Left ventricle myocardium inferior (tissue), 1 donor: ENCODE measurements around the gene SYNGR3. TPM values are rescaled to one million over a fixed set of nuclear protein-coding genes. Genes with fewer than 3 reads are reported as not detected.

Experiments
- DNase-seq: peaks from one replicate; pipeline ENCODE4 v3.0.0-alpha.2; 2020
- H3K27ac ChIP-seq: fragments of 200-600 bp; replicated peaks from 2 replicates; pipeline ENCODE4 v1.8.0; 2021
- H3K27me3 ChIP-seq: fragments of 200-600 bp; 2 replicates; pipeline ENCODE4 v1.8.0; 2021; ENCODE audit warnings: low read depth
- H3K36me3 ChIP-seq: fragments of 200-600 bp; 2 replicates; pipeline ENCODE4 v1.8.0; 2021
- H3K4me1 ChIP-seq: fragments of 200-600 bp; 2 replicates; pipeline ENCODE4 v1.8.0; 2021
- H3K4me3 ChIP-seq: fragments of 200-600 bp; 2 replicates; pipeline ENCODE4 v1.8.0; 2021; ENCODE audit warnings: mild to moderate bottlenecking, moderate library complexity
- H3K9me3 ChIP-seq: fragments of 200-600 bp; replicated peaks from 2 replicates; pipeline ENCODE4 v1.8.0; 2021
- intact Hi-C: fragments of 100-400 bp; cut with micrococcal nuclease; formaldehyde crosslinking; loops from one replicate; pipeline ENCODE4 v1.11.0; 2022
- total RNA-seq: library from RNA; stranded (reverse); fragmentation: NEBNext Ultra II Directional; extraction: Animal tissue kit (Norgen Biotek cat#: 25700); gene quantifications from one replicate; pipeline ENCODE4 v1.2.1, GENCODE V29; 2021
- TF ChIP-seq, protein P1 (sequence below): fragments of 200-600 bp; IDR thresholded peaks from 2 replicates; pipeline ENCODE4 v1.8.0; 2021; ENCODE audit warnings: antibody characterized with exemption, mild to moderate bottlenecking, borderline replicate concordance
- donor health status: DM: no; HTN: yes; CAD: no; lungs with severe emphysema.

Gene SYNGR3
- total RNA-seq, 1 donor from 2014 or later: 0.38 TPM

- TF ChIP-seq, protein P1, sequence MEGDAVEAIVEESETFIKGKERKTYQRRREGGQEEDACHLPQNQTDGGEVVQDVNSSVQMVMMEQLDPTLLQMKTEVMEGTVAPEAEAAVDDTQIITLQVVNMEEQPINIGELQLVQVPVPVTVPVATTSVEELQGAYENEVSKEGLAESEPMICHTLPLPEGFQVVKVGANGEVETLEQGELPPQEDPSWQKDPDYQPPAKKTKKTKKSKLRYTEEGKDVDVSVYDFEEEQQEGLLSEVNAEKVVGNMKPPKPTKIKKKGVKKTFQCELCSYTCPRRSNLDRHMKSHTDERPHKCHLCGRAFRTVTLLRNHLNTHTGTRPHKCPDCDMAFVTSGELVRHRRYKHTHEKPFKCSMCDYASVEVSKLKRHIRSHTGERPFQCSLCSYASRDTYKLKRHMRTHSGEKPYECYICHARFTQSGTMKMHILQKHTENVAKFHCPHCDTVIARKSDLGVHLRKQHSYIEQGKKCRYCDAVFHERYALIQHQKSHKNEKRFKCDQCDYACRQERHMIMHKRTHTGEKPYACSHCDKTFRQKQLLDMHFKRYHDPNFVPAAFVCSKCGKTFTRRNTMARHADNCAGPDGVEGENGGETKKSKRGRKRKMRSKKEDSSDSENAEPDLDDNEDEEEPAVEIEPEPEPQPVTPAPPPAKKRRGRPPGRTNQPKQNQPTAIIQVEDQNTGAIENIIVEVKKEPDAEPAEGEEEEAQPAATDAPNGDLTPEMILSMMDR: no peak
- no peak for DNase-seq
- intact Hi-C loops: loop anchor here (10.0 kb wide), 1 partner anchor 116 kb away; the partner anchor contains the start of gene RAB26
- H3K36me3 ChIP-seq: peaks cover 12% of the 10 kb centered on the region
- H3K4me1 ChIP-seq: peaks cover 82% of the 10 kb centered on the region
- no peaks in the 10 kb centered on the region for H3K9me3 ChIP-seq
- peak overlapping the region; percentile 98 for H3K27ac ChIP-seq
- H3K4me3 ChIP-seq: peak overlapping the region; percentile 91
- no peaks in the 10 kb centered on the region for H3K27me3 ChIP-seq
These were observed 39.0 kb downstream of the SYNGR3 start for GRCh38 chr16:2028620-2029220.

DNA sequence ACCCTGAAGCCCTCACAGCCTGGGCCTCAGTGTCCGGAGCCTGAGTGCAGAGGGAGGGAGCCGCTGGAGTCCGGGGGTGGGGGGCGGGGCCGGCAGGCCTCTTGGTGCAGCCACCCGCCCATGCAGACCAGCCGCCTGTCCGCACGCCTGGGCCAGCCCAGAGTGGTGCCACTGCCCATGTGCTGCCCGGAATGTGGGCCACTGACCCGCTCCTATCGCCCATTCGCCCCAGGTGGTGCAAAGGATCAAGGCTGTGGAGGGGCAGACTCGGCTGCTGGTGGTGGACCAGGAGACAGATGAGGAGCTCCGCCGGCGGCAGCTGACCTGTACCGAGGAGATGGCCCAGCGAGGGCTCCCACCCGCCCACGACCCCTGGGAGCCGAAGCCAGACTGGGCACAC, 39.6 kb downstream of the SYNGR3 start:
- Histone ChIP-seq H3K27me3 (no peaks in the 10 kb centered on the region), H3K9me3 (no peaks in the 10 kb centered on the region), H3K4me1 (peaks cover 80% of the 10 kb centered on the region), H3K4me3 (peak overlapping the region; percentile 91), H3K27ac (peak overlapping the region; percentile 98), H3K36me3 (peaks cover 12% of the 10 kb centered on the region)
- intact Hi-C loops: loop anchor here (10.0 kb wide), 1 partner anchor 115 kb away; the partner anchor contains the start of gene RAB26
- no peak for DNase-seq
- TF ChIP-seq, protein P1: no peak

- Histone ChIP-seq H3K27me3 (no peaks in the 10 kb centered on the region), H3K9me3 (no peaks in the 10 kb centered on the region), H3K4me1 (peaks cover 78% of the 10 kb centered on the region), H3K36me3 (peaks cover 12% of the 10 kb centered on the region), H3K27ac (peak overlapping the region; percentile 98), H3K4me3 (peak overlapping the region; percentile 91)
- no peak for DNase-seq
- TF ChIP-seq, protein P1: no peak
- intact Hi-C loops: no loop called here
These were observed 40.3 kb downstream of the SYNGR3 start for GRCh38 chr16:2030036-2030435.

DNA sequence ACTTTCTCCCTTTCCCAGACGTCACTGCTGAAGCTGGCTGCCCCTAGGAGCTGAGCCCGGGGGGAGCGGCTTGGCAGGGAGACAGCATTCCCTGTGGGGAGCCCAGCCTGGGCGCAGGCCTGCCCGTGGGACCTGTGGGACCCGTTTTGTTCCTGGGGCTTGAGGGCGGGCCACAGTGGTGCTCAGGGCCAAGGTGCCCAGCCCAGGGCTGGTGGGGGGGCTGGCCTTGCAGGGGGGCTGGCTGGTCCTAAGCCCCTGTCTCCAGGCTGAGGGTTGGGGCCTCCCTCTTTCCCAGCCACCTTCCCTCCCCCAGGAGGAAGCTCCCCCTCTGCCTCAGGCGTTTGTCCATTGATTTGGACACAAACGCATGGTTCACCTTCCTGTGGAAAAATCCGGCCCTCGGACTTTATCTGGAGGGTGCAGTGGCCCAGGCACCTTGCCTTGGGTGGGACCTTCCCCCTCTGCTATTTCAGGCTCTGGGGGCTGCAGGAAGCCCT, 41.4 kb downstream of the SYNGR3 start:
- peak overlapping the region; percentile 91 for H3K4me3 ChIP-seq
- peaks cover 78% of the 10 kb centered on the region for H3K4me1 ChIP-seq
- peaks cover 20% of the 10 kb centered on the region for H3K36me3 ChIP-seq
- H3K27ac ChIP-seq: peak overlapping the region; percentile 98
- DNase-seq: peak; percentile 61
- TF ChIP-seq, protein P1: no peak
- intact Hi-C loops: no loop called here
- no peaks in the 10 kb centered on the region for H3K27me3 ChIP-seq
- no peaks in the 10 kb centered on the region for H3K9me3 ChIP-seq

- intact Hi-C loops: no loop called here
- TF ChIP-seq, protein P1: no peak
- Histone ChIP-seq H3K4me1 (peaks cover 80% of the 10 kb centered on the region), H3K36me3 (peaks cover 34% of the 10 kb centered on the region), H3K9me3 (no peaks in the 10 kb centered on the region), H3K27me3 (no peaks in the 10 kb centered on the region), H3K4me3 (peak overlapping the region; percentile 72), H3K27ac (peak overlapping the region; percentile 98)
- DNase-seq: peak; percentile 48
These were observed 42.7 kb downstream of the SYNGR3 start for GRCh38 chr16:2032285-2033056.
